K562 (cell line): Measurements from ENCODE around the gene TMEM179. TPM values are rescaled to one million over a fixed set of nuclear protein-coding genes. Genes with fewer than 3 reads are reported as not detected.

Source experiments
- ATAC-seq: fragments of 200-7000 bp; cut with Tn5 transposase; 3 replicates; pipeline ENCODE4 v1.9.1; 2020; ENCODE audit warnings: moderate library complexity
- BruUV-seq: library from RNA; stranded (reverse); fragments of 400-500 nt; replicated peaks from 2 replicates; lab custom pipeline; 2021; lab: Mats Ljungman, UMichigan
- CTCF ChIA-PET: fragments of 300-600 bp; formaldehyde crosslinking; extraction: SDS; loops from one replicate; lab custom pipeline; 2021; ENCODE audit warnings: low intra/inter-chr PET ratio; lab: Yijun Ruan, JAX
- POLR2A ChIA-PET: fragments of 300-600, 350-650 bp; sonication (Branson Sonifier 250); formaldehyde crosslinking; extraction: SDS; loops from one replicate; lab custom pipeline; 2021; ENCODE audit warnings: antibody characterized with exemption, inconsistent platforms; lab: Yijun Ruan, JAX
- DNase-seq, 4 experiments: peaks; one replicate each; pipeline versions ENCODE4 v3.0.0 to v3.0.0-alpha.2; 2011 to 2018; ENCODE audit warnings: low spot score in 3 of 4, mixed read lengths in 3 of 4; ENCODE audit errors: extremely low read depth in 1 of 4
- FAIRE-seq: peaks from 2 replicates; lab custom pipeline; 2011; peaks lifted over from hg19 to GRCh38; lab: Jason Lieb, UNC
- H2AFZ ChIP-seq: 2 replicates; pipeline ENCODE4 v1.6.0; 2011; ENCODE audit warnings: low read depth, low read length, control low read depth, inconsistent platforms
- H3K27ac ChIP-seq: fragments of 200-600 bp; 3 replicates; pipeline ENCODE4 v1.8.0; 2011; ENCODE audit warnings: low read depth, mild to moderate bottlenecking, control low read depth, inconsistent platforms, low read length, moderate library complexity, mixed read lengths; ENCODE audit errors: extremely low read depth
- H3K27me3 ChIP-seq, 2 experiments: fragments of 300-600 bp in 1 of 2; 2 replicates in 1 of 2; 3 replicates in 1 of 2; pipeline versions ENCODE4 v1.6.0 to v1.8.0; 2011; ENCODE audit warnings: inconsistent platforms in 2 of 2, low read length in 2 of 2, mild to moderate bottlenecking in 1 of 2, mixed read lengths in 1 of 2, moderate library complexity in 1 of 2; ENCODE audit not compliant: control insufficient read depth in 2 of 2, insufficient read depth in 2 of 2
- H3K36me3 ChIP-seq: fragments of 300-600 bp; 3 replicates; pipeline ENCODE4 v1.8.0; 2011; ENCODE audit warnings: mild to moderate bottlenecking, low read length, inconsistent platforms; ENCODE audit not compliant: control insufficient read depth, insufficient read depth
- H3K4me1 ChIP-seq, 2 experiments: fragments of 200-600 bp in 1 of 2; replicated peaks in 1 of 2; 2 replicates in 1 of 2; 3 replicates in 1 of 2; pipeline versions ENCODE4 v1.5.1 to v1.8.0; 2011; ENCODE audit warnings: inconsistent platforms in 2 of 2, low read length in 2 of 2, mild to moderate bottlenecking in 1 of 2, mixed read lengths in 1 of 2, moderate library complexity in 1 of 2; ENCODE audit not compliant: control insufficient read depth in 2 of 2, insufficient read depth in 2 of 2
- H3K4me2 ChIP-seq: 2 replicates; pipeline ENCODE4 v1.6.1; 2011; ENCODE audit warnings: low read length, control low read depth, inconsistent platforms, mixed read lengths; ENCODE audit not compliant: insufficient read depth
- H3K4me3 ChIP-seq: fragments of 200-600 bp; sonication (generic), shearing (Covaris generic); 2 replicates; pipeline ENCODE4 v1.5.1; 2016; ENCODE audit warnings: control low read depth, inconsistent platforms
- H3K79me2 ChIP-seq: fragments of 200-600 bp; 3 replicates; pipeline ENCODE4 v1.8.0; 2011; ENCODE audit warnings: low read length, inconsistent platforms; ENCODE audit not compliant: control insufficient read depth, insufficient read depth
- H3K9ac ChIP-seq, 2 experiments: 2 replicates each; pipeline versions ENCODE4 v1.6.0 to v1.6.1; 2011; ENCODE audit warnings: low read depth in 2 of 2, low read length in 2 of 2, control low read depth in 1 of 2, inconsistent platforms in 1 of 2, mild to moderate bottlenecking in 1 of 2, mixed read lengths in 1 of 2; ENCODE audit not compliant: insufficient read depth in 1 of 2
- H3K9me1 ChIP-seq: one replicate; pipeline ENCODE4 v1.6.0; 2011; ENCODE audit warnings: inconsistent platforms, mild to moderate bottlenecking, low read length, moderate library complexity; ENCODE audit not compliant: control insufficient read depth, insufficient read depth
- H3K9me3 ChIP-seq: replicated peaks from 2 replicates; pipeline ENCODE4 v1.5.1; 2011; ENCODE audit warnings: low read depth, low read length, inconsistent platforms; ENCODE audit not compliant: control insufficient read depth, insufficient read depth
- H4K20me1 ChIP-seq: replicated peaks from 2 replicates; pipeline ENCODE4 v1.6.1; 2011; ENCODE audit warnings: low read length, inconsistent platforms, mixed read lengths; ENCODE audit not compliant: control insufficient read depth, insufficient read depth
- ATF6 ChIP-seq: sonication (generic); formaldehyde crosslinking; IDR thresholded peaks from 2 replicates; pipeline ENCODE4 v1.4.0; 2020; ENCODE audit warnings: mild to moderate bottlenecking, missing genetic modification reagents
- BDP1 ChIP-seq: IDR thresholded peaks from 3 replicates; pipeline ENCODE4 v1.6.1; 2011; ENCODE audit not compliant: insufficient read length, insufficient read depth
- CC2D1A ChIP-seq: fragments of 450-650 bp; IDR thresholded peaks from 2 replicates; pipeline ENCODE4 v1.6.1; 2017; ENCODE audit warnings: mild to moderate bottlenecking
- CUX1 ChIP-seq: fragments of 200-800 bp; sonication (Bioruptor generic); IDR thresholded peaks from 2 replicates; pipeline ENCODE4 v1.6.1; 2016; ENCODE audit warnings: missing genetic modification characterization, missing compliant biosample characterization
- FOXJ2 ChIP-seq: fragments of 200-800 bp; sonication (Bioruptor generic); IDR thresholded peaks from 2 replicates; pipeline ENCODE4 v1.6.1; 2016; ENCODE audit warnings: missing genetic modification characterization, missing compliant biosample characterization
- ZBTB11 ChIP-seq, 3 experiments: fragments of 200-800 bp in 1 of 3; fragments of 250-450 bp in 1 of 3; fragments of 450-650 bp in 1 of 3; sonication (Bioruptor Pico) in 1 of 3; sonication (Bioruptor generic) in 1 of 3; formaldehyde crosslinking in 1 of 3; IDR thresholded peaks; 2 replicates each; pipeline versions ENCODE4 v1.6.1 to v1.8.0; 2016 to 2022; ENCODE audit warnings: mild to moderate bottlenecking in 2 of 3, missing genetic modification characterization in 2 of 3, missing compliant biosample characterization in 1 of 3, moderate library complexity in 1 of 3
- ZC3H11A ChIP-seq: IDR thresholded peaks from 2 replicates; pipeline ENCODE4 v1.6.1; 2012; ENCODE audit warnings: low read depth, low read length, improper control_type of control experiment
- ZSCAN29 ChIP-seq: fragments of 450-650 bp; IDR thresholded peaks from 2 replicates; pipeline ENCODE4 v1.6.1; 2017
- WGBS: fragments of 100-300 bp; shearing (Covaris generic); methylation state at CpG from one replicate; pipeline ENCODE4 v1.1.6; 2016; ENCODE audit warnings: low coverage, mixed read lengths; ENCODE audit not compliant: insufficient coverage; ENCODE audit errors: missing lambda C conversion rate; 5-methylcytosine and 5-hydroxymethylcytosine counted together
- in situ Hi-C: fragments of 300-500 bp; cut with MboI; formaldehyde crosslinking; loops from 4 replicates; pipeline ENCODE4 v1.15.0; 2018; ENCODE audit warnings: inconsistent platforms, mixed read lengths
- intact Hi-C: fragments of 100-400 bp; cut with micrococcal nuclease; formaldehyde crosslinking; loops from 2 replicates; pipeline ENCODE4 v1.14.2; 2022
- polyA plus RNA-seq, 8 experiments: library from polyadenylated mRNA; depleted of rRNA in 4 of 8; stranded (reverse) in 5 of 8; unstranded in 3 of 8; fragments of >200 nt; fragmentation: Nextera tagmentation in 2 of 8; fragmentation: Illumina TruSeq in 1 of 8; extraction: Ambion mirVana in 2 of 8; extraction: Trizol in 1 of 8; gene quantifications; 2 replicates each; pipeline versions ENCODE4 v1.2.1 to v1.2.3, GENCODE V29; 2011 to 2014; ENCODE audit warnings: inconsistent platforms in 1 of 8, missing spikeins in 1 of 8
- total RNA-seq, 7 experiments: library from RNA; depleted of rRNA in 6 of 7; stranded (reverse); fragments of >200 nt in 6 of 7; fragmentation: Illumina TruSeq in 2 of 7; extraction: Trizol in 2 of 7; gene quantifications; 2 replicates each; pipeline versions ENCODE4 v1.2.1 to v1.2.3, GENCODE V29; 2011 to 2021; ENCODE audit warnings: low replicate concordance in 1 of 7

Gene TMEM179
- total and polyA plus RNA-seq, 9 of the 15 experiments (the other 6 are each of a cell fraction or from before 2014, with no cell fraction given), result not detected

GRCh38 chr14:104545151-104545941 is 59.2 kb downstream of the TMEM179 start:
- DNase-seq (no peak), ATAC-seq (no peak), FAIRE-seq (no peak)
- BruUV-seq, result no TSS peak
- POLR2A ChIA-PET, result interaction anchor here (0.6 to 0.8 kb wide), 2 partner anchors 49 to 388 kb away, joined by 3 read pairs; no protein-coding TSS in a partner anchor
- H3K9me3 ChIP-seq, result no peaks in the 10 kb centered on the region
- H3K9me1 ChIP-seq, result no peaks in the 10 kb centered on the region
- CTCF ChIA-PET, result interaction anchor here (0.6 kb wide), 1 partner anchor 17 kb away, joined by 4 read pairs; no protein-coding TSS in a partner anchor
- H3K79me2 ChIP-seq, result no peaks in the 10 kb centered on the region
- H3K36me3 ChIP-seq, result no peaks in the 10 kb centered on the region
- in situ Hi-C loops (no loop called here), intact Hi-C loops (no loop called here)
- H4K20me1 ChIP-seq, result no peaks in the 10 kb centered on the region; the same call in 1 of the 2 replicates
- no peak overlapping the region for H3K27ac ChIP-seq
- no peak overlapping the region for H2AFZ ChIP-seq
- H3K4me1 ChIP-seq, result no peaks in the 10 kb centered on the region
- peaks cover 0 to 20% of the 10 kb centered on the region in 2 experiments; a peak in 4 of 5 replicates for H3K27me3 ChIP-seq
- 1% methylated on average over 32 of the region's 32 CpGs for WGBS
- H3K4me3 ChIP-seq, result no peak overlapping the region
- H3K4me2 ChIP-seq, result no peak overlapping the region
- H3K9ac ChIP-seq, result no peak overlapping the region
- TF ChIP-seq FOXJ2 (tag), result no peak
- no peak for TF ChIP-seq ZBTB11 (CRISPR knock-in tag; IDR thresholded peaks at IDR 0.05)
- TF ChIP-seq CUX1, result no peak
- no peak for TF ChIP-seq CC2D1A
- no peak for TF ChIP-seq ZC3H11A
- no peak for TF ChIP-seq ATF6
- no peak for TF ChIP-seq BDP1
- TF ChIP-seq ZSCAN29, result no peak
